GM19351 (cell line): ENCODE results near the gene TMEM41B.

Experiments used
- ATAC-seq: cut with Tn5 transposase; IDR thresholded peaks from one replicate; pipeline ENCODE4 v1.9.1; 2021; ENCODE audit warnings: mild to moderate bottlenecking, moderate library complexity; ENCODE audit not compliant: unreplicated experiment

The TMEM41B gene

DNA sequence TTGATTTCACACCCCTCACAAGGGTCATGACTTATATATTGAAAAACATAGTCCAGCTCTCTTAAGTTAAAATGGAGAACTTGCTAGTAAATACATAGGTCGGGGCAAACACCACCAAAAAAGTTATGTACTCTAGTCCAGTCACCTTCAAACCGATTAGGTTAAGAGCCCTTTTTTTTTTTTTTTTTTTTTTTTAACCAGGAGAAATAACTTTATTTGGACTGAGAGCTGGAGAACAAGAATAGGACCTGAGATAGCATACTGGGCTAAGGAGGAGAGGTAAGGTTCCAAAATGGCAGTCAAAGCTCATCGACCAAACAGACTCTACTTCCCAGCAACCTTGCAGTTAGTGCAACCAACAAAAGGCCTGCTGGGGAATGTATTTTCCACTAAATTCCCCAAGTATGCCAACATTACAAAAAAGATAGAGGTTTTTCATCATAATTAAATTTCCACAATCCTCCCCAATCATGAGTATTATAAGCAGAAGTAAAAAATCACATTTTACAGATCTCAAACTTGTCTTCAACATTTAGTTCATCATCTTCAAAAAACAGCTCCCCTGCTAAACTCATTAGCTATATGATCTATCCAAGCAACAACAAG lies 3.8 kb downstream of the TMEM41B start:
- ATAC-seq: no peak

DNA sequence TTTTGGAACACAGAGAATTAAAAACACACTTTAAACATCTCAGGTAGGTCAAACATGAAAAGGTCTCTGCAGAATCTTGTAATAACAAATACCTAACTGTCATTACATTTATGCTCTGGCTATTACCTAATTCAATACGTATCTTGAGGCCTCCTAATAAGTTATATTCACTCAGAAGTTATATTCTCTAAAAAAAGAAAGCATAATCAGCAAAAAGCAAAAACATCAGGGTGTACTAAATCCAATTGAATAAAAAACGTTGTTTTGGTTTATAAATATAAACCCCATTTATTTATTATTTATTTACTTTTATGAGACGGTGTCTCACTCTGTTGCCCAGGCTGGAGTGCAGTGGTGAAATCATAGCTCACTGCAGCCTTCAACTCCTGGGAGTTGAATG lies 10.2 kb downstream of the TMEM41B start:
- no peak for ATAC-seq

DNA sequence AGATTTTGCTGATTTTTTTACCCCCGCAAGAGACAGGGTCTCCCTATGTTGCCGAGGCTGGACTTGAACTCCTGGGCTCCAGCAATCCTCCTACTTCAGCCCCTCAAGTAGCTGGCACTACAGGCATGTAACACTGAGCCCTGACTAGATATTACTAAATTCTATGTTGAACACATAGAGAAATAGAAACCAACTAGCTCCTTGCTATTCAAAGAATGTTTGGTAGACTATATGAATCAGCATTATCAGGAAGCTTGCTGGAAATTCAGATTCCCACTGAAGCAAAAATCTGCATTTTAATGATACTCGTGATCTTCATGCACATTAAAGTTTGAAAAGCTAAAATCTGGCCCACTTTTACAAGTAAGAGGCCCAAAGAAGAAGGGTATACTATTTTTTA lies 11.9 kb downstream of the TMEM41B start:
- no peak for ATAC-seq

DNA sequence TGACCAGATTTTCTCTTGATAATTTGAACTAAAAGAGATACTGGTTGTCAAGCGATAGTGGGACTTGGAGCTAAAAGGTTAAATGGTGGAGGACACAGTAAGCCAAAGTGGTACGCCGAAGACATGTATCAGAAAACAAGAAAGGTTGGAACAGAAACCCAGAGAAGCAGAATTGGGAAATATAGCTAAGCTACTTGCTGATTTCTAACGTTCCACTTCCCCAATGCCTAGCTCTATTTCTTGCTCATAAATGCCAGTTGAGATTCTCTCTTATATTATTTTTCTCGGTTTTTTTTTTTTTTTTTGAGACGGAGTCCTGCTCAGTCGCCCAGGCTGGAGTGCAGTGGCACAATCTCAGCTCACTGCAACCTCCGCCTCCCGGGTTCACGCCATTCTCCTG lies 12.7 kb downstream of the TMEM41B start:
- no peak for ATAC-seq

DNA sequence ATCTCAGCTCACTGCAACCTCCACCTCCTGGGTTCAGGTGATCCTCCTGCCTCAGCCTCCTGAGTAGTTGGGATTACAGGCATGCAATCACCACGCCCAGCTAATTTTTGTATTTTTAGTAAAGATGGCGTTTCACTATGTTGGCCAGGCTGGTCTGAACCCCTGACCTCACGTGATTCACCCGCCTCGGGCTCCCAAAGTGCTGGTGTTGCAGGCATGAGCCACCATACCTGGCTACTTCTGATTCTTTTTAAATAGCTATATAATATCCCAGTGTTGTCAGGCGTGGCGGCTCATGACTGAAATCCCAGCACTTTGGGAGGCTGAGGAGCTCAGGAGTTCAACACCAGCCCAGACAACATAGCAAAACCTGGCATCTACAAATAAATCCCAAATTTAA lies 20.7 kb downstream of the TMEM41B start:
- no peak for ATAC-seq

DNA sequence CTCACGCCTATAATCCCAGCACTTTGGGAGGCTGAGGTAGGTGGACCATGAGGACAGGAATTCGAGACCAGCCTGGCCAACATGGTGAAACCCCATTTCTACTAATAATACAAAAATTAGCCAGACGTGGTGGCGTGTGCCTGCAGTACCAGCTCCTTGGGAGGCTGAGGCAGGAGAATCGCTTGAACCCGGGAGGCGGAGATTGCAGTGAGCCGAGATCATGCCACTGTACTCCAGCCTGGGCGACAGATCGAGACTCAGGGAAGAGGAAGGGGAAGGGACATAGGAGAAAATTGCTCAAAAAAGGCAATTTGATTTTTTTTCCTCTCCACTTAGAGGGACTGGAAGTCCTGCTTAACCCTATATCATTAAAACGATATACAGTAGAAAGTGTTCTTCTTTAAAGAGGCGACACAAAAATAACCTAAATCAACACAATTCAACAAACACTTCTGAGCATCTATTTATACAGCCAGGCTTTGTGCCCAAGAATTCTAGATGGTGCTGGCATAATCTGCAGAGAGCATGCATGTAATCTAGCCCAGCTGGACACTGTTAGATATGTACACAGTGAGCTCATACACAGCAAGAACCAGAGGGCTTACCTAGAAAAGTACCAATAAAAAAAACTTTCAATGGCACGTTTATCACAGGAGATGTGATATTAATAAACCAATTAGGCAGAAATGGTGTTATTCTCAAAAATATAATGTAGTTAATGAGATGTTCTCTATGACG lies 28.4 kb downstream of the TMEM41B start:
- no peak for ATAC-seq

DNA sequence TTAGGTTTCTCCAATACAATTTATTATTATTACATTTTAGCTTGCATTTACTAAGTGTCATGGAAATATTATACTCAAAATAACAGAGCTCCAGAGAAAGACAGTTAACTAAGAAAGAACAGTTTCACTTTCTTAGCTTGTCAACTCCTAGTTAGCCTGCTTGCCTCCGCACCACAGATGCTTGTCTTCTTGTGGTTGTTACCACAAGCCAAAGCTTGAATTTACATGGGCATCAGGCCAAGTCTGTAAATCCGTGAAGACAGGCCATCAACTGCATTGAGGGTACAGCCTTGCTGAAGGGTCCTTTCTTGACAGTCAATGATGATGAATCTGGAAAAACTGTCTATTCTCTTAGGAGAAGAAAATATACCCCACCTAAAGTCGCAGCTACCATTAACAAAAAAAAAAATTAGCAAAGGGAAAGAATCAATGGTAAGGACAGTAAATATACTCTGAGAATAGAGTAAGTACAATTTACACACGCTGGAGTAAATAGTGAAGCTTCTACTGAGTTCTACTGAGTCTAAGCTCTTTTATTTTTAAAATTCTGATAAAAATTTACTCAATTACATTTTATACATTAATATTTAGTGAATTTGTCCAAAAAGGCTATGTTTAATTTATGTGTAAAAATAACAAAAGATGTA lies 33.6 kb downstream of the TMEM41B start:
- ATAC-seq: peak; percentile 90

DNA sequence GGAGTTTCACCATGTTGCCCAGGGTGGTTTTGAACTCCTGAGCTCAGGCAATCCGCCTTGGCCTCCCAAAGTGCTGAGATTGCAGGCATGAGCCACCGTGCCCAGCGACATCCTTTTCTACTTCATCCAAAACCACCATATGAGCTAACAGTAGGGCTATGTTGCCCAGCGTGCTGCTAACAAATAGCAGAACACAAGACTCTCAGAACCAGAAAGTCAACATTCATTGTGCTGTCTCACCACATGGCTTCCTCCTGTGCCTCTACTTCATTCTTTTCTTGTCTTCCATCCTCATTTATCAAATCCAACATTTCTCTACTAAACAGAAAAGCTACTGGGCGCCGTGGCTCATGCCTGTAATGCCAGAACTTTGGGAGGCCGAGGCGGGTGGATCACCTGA lies 37.2 kb downstream of the TMEM41B start:
- ATAC-seq: no peak

DNA sequence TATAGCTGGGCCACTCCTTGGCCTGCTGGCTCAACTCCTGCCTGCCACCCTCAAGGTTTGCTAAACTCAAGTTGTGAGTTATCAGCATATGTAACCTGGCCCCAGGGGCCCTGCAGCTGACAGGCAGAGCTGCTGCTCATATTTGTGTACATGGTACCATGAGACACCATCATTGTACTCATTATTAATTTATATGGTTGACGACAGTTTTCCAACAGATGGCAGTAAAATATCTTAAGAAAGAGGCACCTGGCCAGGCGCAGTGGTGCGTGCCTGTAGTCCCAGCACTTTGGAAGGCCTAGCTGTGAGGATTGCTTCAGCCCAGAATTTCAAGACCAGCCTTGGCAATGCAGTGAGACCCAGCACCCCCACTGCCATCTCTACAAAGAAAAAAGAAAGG lies 37.8 kb downstream of the TMEM41B start:
- no peak for ATAC-seq

DNA sequence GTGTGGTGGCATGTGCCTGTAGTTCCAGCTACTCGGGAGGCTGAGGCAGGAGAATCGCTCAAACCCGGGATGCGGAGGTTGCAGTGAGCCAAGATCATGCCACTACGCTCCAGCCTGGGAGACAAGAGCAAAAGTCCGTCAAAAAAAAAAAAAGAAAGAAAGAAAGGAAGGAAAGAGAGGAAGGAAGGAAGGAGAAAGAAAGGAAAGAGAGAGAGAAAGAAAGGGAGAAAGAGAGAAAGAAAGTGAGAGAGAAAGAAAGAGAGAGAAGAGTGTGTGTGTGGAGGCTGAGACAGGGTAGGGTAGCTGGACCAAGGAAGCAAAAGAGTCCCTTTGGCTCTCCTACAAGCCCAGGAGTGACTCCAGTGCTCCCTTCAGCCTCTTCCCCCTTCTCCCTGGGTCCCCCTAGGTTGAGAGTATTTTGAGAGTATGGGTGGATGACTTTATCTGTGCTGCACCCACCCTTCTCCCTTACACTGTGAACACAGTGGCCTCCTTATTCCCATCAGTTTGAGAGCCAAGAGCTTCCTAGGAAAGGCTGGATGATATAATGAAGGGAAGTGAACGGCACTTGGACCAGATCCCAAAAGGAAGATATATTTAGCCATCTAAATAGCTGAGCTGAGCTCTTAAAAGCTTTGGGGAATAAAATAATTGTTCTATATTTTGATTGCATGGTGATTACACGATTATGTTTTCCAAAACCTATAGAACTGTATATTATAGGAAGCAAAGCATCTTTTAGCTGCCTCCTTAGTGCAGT lies 39.7 kb downstream of the TMEM41B start:
- ATAC-seq: no peak

DNA sequence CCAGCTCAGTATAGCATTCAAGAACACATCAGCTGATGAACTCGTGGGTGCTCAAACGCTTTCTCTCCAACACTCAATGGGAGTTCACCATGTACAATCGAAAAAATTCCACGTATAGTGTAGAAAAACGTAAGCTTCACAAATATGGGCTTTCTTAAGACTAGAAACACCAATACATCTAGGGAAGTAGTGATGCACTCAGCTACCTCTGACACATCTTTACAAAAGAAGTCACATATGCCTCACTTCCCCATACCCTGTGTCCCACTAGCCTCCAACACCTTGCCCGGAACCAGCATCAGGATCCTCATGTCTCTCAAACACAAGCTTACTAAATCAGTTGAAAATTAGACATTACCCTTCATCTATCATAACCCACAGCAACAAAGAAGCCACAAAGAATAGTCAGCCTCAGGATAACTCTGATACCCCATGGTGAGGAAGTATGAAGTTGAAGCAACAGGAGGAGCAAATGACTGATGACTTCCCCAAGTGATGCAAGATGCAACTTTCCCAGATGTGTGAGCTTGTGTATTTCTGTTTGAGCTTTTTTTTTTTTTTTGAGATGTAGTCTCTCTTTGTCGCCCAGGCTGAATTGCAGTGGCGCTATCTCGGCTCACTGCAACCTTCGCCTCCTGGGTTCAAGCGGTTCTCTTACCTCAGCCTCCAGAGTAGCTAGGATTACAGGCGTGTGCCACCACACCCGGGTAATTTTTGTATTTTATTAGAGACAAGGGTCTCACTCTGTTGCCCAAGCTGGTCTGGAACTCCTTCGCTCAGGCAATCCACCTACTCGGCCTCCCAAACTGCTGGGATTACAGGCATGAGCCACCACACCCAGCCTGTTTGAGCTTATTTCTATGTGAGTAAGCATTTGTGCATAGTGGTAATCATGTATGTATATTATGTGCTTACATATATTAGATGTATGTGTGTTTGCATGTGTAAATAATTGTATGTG lies 40.7 kb downstream of the TMEM41B start:
- no peak for ATAC-seq

DNA sequence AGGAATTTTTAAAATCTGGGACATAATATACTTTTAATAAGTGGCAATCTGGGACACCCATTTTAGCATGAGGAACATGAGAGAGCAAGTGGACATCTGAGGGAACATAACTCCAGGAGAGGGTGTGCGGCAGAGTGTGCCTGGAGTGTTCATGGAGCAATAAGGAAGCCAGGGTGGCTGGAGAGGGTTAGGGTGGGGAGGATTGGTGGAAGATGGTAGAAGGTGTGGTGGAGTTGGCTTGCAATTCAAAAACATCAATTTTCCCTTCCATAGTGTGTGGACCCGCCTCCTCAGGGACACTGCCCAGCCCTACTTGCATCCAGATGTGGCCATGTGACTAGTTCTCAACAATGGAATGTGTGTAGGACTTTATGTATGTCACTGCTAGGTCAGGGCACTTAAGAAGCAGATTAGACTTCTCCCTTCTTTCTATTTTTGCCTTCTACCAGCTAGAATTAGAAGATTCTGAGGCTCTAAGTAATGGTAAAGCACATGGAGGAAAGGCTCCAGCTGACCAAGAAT lies 44.8 kb downstream of the TMEM41B start:
- ATAC-seq: no peak

DNA sequence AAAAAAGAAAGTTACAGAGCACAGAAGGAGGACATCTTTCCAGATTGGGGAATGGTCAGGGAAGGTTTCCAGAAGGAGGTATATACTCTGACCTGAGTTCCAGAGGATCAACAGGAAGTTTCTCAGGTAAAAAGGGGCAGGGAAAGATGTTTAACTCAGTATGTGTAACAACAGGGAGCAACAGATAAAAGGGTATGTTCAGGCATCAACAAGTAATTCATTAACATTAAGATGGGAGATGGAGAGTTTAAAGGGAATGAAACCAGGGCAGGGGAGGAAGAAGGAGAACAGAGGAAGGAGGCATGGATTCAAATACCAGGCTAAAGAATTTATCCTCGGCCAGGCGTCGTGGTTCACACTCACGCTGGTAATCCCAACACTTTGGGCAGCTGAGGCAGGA lies 46.7 kb downstream of the TMEM41B start:
- ATAC-seq: no peak

DNA sequence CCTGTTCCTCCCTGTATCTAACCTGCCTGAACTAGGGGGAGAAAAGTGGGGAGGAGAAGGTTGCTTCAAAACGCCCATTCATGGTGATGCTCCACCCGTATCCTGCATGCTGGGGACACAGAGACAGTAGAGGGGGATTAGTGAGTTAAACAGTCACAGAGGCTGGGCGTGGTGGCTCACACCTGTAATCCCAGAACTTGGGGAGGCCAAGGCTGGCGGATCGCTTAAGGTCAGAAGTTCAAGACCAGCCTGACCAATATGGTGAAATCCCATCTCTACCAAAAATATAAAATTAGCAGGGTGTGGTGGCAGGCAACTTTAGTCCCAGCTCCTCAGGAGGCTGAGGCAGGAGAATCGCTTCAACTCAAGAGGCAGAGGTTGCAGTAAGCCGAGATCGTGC lies 47.5 kb downstream of the TMEM41B start:
- ATAC-seq: no peak

DNA sequence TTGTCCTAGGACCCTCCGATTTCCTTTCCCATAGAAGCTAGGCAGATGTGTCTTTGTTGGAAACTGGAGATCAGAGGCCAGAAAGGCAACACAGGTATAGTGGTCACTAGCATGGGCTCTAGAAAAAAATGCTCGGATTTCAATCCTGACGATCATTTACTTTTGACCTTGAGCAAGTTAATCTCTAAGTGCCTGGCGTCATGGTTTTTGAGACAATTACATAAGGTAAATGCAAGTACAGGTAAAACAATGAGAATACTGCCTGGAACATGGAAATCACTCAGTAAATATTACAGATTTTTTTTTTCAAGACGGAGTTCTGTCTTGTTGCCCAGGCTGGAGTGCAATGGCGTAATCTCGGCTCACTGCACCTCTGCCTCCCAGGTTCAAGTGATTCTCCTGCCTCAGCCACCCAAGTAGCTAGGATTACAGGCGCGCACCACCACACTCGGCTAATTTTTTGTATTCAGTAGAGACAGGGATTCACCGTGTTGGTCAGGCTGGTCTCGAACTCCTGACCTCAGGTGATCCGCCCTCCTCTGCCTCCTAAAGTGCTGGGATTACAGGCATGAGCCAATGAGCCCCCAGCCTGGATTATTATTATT lies 48.2 kb downstream of the TMEM41B start:
- ATAC-seq: no peak

DNA sequence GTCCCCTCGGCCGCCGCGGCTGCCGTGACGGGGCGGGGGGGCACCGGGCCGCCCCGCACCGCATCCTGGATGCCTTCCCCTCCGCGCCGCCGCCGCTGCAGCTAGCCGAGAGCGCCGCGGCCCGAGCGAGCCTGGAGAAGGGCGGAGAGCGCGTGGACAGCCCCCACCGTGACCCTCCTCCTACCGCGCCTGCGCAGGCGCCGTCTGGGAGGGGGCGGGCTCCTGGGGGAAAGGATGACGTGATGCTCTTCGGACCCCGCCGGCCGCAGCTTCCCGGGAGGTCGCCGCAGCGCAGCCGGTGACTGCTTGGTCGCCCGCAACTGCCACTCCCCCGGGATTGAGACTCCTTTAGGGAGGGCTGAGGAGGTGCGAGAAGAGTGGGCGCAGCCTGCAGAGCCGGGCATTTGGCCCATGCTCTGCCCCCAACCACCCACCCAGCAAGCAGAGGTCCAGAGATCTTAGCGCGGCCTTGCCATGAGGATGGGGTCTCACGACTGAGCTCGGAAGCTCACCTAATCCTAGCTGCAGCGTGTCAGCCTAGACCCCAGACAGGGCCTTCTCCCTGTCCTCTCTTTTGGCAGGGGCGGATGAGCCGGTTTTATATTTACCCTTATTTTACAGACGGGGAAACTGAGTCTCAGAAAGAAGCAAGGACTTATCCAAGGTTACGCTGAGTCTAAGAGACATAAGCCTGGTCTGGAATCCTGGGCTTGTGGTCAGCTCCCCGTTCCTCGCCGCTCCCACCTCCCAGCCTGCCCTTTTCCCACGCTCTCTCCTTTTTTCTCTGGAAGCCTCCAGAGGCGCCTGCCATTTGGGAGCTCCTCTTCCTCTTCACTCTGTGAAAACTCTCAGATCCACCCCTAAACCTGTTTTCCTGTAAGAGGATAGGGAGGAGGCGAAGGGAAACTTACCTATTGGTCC lies 48.9 kb downstream of the TMEM41B start, which contains the start of gene DENND5A:
Gene DENND5A (minus strand): TSS at position 140 of the 921 bp plus-strand sequence. CDS start 281 bp downstream, outside the sequence.
- peak; percentile 41 for ATAC-seq

DNA sequence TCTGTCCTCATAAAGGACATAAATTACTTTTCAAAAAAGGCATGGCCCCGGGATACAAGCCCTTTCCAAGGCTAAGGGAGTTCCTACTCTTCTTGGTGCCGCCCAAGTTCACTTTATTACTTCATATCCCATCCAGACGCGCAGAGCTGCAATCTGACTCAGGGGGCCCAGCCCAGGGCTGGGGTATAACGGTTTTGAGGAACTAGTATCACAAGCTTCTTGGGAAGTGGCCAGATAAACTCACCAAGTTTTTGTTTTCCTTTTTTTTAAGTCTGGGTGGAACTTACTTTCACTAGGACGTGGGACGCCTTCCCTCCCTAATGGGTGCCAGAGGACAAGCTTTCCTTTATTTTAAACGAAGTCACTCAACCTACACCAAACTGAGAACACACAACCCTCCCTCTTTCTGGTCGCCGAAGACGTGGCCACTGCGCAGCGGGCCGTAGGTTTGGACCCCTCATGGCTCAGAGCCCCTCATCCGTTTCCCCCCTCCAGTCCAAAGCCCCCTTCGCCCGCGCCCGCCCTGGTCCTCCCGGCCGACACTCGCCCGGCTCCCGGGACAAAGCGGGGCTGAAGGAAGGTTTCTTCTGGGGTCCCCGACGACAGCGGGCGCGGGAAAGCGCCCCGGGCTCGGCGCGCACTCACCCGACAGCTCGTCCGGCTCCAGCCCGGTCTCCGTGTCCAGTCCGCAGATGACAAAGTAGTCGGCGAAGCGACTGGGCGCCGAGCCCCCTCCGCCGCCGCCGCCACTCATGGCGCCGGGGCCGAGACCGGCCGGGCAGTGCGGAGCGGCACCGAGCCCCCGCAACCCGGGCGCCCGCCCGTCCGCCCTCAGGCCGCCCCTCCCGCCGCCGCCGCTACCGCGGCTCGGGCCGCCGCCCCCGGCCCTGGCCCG lies 49.8 kb downstream of the TMEM41B start:
- ATAC-seq: peak; percentile 17
